Lung (tissue), 12 donors: Measurements from ENCODE around the gene PAK6. TPM values are rescaled to one million over a fixed set of nuclear protein-coding genes. Genes with fewer than 3 reads are reported as not detected.

Experiments used
- ATAC-seq: fragments of 200-7000 bp; cut with Tn5 transposase; one replicate; pipeline ENCODE4 v1.9.1; 2020; ENCODE audit warnings: moderate number of reproducible peaks; ENCODE audit not compliant: insufficient read depth, low FRiP score
- DNase-seq, 3 donors: peaks; one replicate each; pipeline ENCODE4 v3.0.0-alpha.2; 2013 to 2017
- H3K27ac ChIP-seq, 2 donors: one replicate each; pipeline ENCODE4 v1.5.1; 2013; ENCODE audit warnings: mild to moderate bottlenecking in 2 of 2, moderate library complexity in 2 of 2, control low read depth in 1 of 2, inconsistent platforms in 1 of 2, low read depth in 1 of 2, low read length in 1 of 2
- H3K27me3 ChIP-seq, 3 donors: one replicate each; pipeline ENCODE4 v1.5.1; 2013; ENCODE audit warnings: low read length in 2 of 3; ENCODE audit not compliant: control insufficient read depth in 3 of 3, insufficient read depth in 3 of 3
- H3K36me3 ChIP-seq, 4 donors: one replicate each; pipeline ENCODE4 v1.5.1; 2013; ENCODE audit warnings: low read length in 4 of 4, mild to moderate bottlenecking in 1 of 4, moderate library complexity in 1 of 4; ENCODE audit not compliant: control insufficient read depth in 4 of 4, insufficient read depth in 4 of 4
- H3K4me1 ChIP-seq, 5 donors: one replicate each; pipeline ENCODE4 v1.5.1; 2013; ENCODE audit warnings: low read length in 5 of 5, mild to moderate bottlenecking in 2 of 5, moderate library complexity in 1 of 5; ENCODE audit not compliant: control insufficient read depth in 5 of 5, insufficient read depth in 5 of 5
- H3K4me3 ChIP-seq: one replicate; pipeline ENCODE4 v1.5.1; 2013; ENCODE audit warnings: mild to moderate bottlenecking, control low read depth, moderate library complexity
- H3K9ac ChIP-seq, 2 donors: one replicate each; pipeline ENCODE4 v1.5.1; 2013; ENCODE audit warnings: low read length in 2 of 2, control low read depth in 1 of 2; ENCODE audit not compliant: insufficient read depth in 1 of 2
- H3K9me3 ChIP-seq, 4 donors: one replicate each; pipeline ENCODE4 v1.5.1; 2013; ENCODE audit warnings: low read length in 3 of 4, mild to moderate bottlenecking in 1 of 4, moderate library complexity in 1 of 4; ENCODE audit not compliant: control insufficient read depth in 4 of 4, insufficient read depth in 3 of 4
- WGBS, 2 donors: extraction: QIAGEN DNeasy Blood & Tissue Kit; methylation state at CpG; one replicate each; pipeline ENCODE4 v1.1.7; 2013; 5-methylcytosine and 5-hydroxymethylcytosine counted together
- polyA plus RNA-seq, 2 donors: library from polyadenylated mRNA; stranded (reverse); fragments of 200-250 nt; gene quantifications; one replicate each; pipeline ENCODE4 v1.2.1, GENCODE V29; 2013
- total RNA-seq, 2 donors: library from RNA; depleted of rRNA in 1 of 2; stranded (reverse); fragments of >200 nt in 1 of 2; gene quantifications; one replicate each; pipeline ENCODE4 v1.2.1, GENCODE V29; 2014 to 2021
- TF ChIP-seq, protein P1 (sequence below): IDR thresholded peaks from 2 replicates; pipeline ENCODE4 v1.5.1; 2012; ENCODE audit warnings: mild to moderate bottlenecking; ENCODE audit errors: control extremely low read depth, extremely low read depth
- donor health status: control.
- donor health status: control.
- donor health status: Bipolar disorder and iron deficiency.
- donor health status: healthy.
- donor health status: DM: yes; HTN: yes; CAD: no.

The PAK6 gene
- total and polyA plus RNA-seq, 4 donors = 5.8 to 10.4 (median 7.2) TPM

DNA sequence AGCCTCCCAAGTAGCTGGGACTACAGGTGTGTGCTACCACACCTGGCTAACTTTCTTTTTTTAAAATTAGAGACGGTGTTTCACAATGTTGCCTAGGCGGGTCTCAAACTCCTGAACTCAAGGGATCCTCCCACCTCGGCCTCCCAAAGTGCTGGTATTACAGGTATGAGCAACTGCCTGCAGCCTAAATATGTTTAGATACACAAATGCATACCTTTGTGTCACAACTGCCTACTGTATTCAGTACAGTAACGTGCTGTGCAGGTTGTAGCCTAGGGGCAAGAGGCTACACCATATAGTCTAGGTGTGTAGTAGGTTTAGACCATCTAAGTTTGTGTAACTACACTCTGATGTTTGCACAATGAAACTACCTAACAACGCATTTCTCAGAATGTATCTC lies 9.5 kb upstream of the PAK6 start:
- H3K4me1 ChIP-seq = peaks cover 0 to 2% (median 0%) of the 10 kb centered on the region in 5 donors
- H3K36me3 ChIP-seq = peaks cover 0 to 3% (median 0%) of the 10 kb centered on the region in 4 donors
- no peak overlapping the region for H3K4me3 ChIP-seq
- H3K9me3 ChIP-seq = no peaks in the 10 kb centered on the region
- H3K9ac ChIP-seq = no peak overlapping the region
- H3K27ac ChIP-seq = no peak overlapping the region
- DNase-seq (no peak), ATAC-seq (no peak)
- TF ChIP-seq, protein P1, sequence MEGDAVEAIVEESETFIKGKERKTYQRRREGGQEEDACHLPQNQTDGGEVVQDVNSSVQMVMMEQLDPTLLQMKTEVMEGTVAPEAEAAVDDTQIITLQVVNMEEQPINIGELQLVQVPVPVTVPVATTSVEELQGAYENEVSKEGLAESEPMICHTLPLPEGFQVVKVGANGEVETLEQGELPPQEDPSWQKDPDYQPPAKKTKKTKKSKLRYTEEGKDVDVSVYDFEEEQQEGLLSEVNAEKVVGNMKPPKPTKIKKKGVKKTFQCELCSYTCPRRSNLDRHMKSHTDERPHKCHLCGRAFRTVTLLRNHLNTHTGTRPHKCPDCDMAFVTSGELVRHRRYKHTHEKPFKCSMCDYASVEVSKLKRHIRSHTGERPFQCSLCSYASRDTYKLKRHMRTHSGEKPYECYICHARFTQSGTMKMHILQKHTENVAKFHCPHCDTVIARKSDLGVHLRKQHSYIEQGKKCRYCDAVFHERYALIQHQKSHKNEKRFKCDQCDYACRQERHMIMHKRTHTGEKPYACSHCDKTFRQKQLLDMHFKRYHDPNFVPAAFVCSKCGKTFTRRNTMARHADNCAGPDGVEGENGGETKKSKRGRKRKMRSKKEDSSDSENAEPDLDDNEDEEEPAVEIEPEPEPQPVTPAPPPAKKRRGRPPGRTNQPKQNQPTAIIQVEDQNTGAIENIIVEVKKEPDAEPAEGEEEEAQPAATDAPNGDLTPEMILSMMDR = no peak
- H3K27me3 ChIP-seq = no peaks in the 10 kb centered on the region
- WGBS, 2 donors = 95 to 99% methylated on average over 5 of the region's 5 CpGs

- no peak overlapping the region for H3K27ac ChIP-seq
- no peaks in the 10 kb centered on the region for H3K27me3 ChIP-seq
- peaks cover 0 to 3% (median 0%) of the 10 kb centered on the region in 4 donors for H3K36me3 ChIP-seq
- H3K9me3 ChIP-seq = no peaks in the 10 kb centered on the region
- H3K4me3 ChIP-seq = no peak overlapping the region
- no peak for ATAC-seq
- no peak for DNase-seq
- TF ChIP-seq, protein P1 = no peak
- no peak overlapping the region for H3K9ac ChIP-seq
- WGBS, 2 donors = 93 to 97% methylated on average over 1 of the region's 1 CpG
- H3K4me1 ChIP-seq = peaks cover 0 to 2% (median 0%) of the 10 kb centered on the region in 5 donors
Observed at GRCh38 chr15:40229956-40230355, 8.9 kb upstream of the PAK6 start.

DNA sequence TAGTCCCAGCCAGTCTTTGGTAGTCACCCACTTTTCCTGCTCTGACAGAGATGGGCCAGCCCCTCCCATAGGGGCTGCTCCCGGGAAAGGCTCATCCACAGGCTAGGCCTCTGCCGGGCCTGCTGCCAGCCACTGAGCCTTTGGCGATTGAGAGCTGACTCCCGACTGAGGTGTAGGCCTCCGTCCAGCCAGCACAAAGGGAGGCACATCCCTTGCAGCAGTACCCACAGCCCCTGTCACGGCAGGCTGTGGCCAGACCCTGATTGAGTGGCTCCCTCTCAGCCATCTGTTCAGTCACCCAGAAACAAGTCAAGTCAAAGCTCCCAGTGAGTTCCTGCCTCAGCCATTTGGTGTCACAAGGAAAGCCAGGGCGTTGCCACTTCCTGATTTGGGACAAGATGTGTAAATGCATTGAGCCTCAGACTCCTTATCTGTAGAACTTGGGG lies 6.2 kb upstream of the PAK6 start:
- H3K27ac ChIP-seq = no peak overlapping the region
- peaks cover 0 to 2% (median 0%) of the 10 kb centered on the region in 5 donors for H3K4me1 ChIP-seq
- H3K4me3 ChIP-seq = no peak overlapping the region
- H3K9ac ChIP-seq = no peak overlapping the region
- H3K9me3 ChIP-seq = no peaks in the 10 kb centered on the region
- H3K27me3 ChIP-seq = peaks cover 0 to 1% (median 0%) of the 10 kb centered on the region in 3 donors
- ATAC-seq = no peak
- WGBS, 2 donors = 57 to 62% methylated on average over 7 of the region's 7 CpGs
- DNase-seq = peak in 1 of 3 donors; percentile 40
- H3K36me3 ChIP-seq = no peaks in the 10 kb centered on the region
- TF ChIP-seq, protein P1 = no peak
